Mesodermal cell (in vitro differentiated cells): ENCODE results near the gene BZW1.
"Not testable (repeated sequence)": the region's sequence is repeated elsewhere in the genome, so short reads cannot be mapped to it uniquely, and the experiment has no call there.

ENCODE experiments used
- H3K27ac ChIP-seq: 2 replicates; pipeline ENCODE4 v1.7.0; 2013; ENCODE audit warnings: mild to moderate bottlenecking, low read depth, low read length, moderate library complexity; ENCODE audit not compliant: severe bottlenecking
- H3K36me3 ChIP-seq: 2 replicates; pipeline ENCODE4 v1.7.1; 2013; ENCODE audit warnings: mild to moderate bottlenecking, low read length, moderate library complexity; ENCODE audit not compliant: control insufficient read depth, insufficient read depth
- H3K4me1 ChIP-seq: one replicate; pipeline ENCODE4 v1.7.1; 2013; ENCODE audit warnings: mild to moderate bottlenecking, low read length; ENCODE audit not compliant: insufficient read depth, control insufficient read depth, poor library complexity, severe bottlenecking
- H3K4me3 ChIP-seq: 2 replicates; pipeline ENCODE4 v1.7.0; 2013; ENCODE audit warnings: low read length, control low read depth, mild to moderate bottlenecking; ENCODE audit not compliant: insufficient read depth, poor library complexity, severe bottlenecking; ENCODE audit errors: extremely low read depth
- H3K9me3 ChIP-seq: 2 replicates; pipeline ENCODE4 v1.7.1; 2013; ENCODE audit warnings: mild to moderate bottlenecking, low read length, moderate library complexity; ENCODE audit not compliant: control insufficient read depth
- WGBS, 2 experiments: methylation state at CpG; one replicate each; pipeline ENCODE4 v1.1.5; 2013; ENCODE audit warnings: missing lambda C conversion rate in 2 of 2; ENCODE audit not compliant: insufficient coverage in 2 of 2; 5-methylcytosine and 5-hydroxymethylcytosine counted together

BZW1 gene

DNA sequence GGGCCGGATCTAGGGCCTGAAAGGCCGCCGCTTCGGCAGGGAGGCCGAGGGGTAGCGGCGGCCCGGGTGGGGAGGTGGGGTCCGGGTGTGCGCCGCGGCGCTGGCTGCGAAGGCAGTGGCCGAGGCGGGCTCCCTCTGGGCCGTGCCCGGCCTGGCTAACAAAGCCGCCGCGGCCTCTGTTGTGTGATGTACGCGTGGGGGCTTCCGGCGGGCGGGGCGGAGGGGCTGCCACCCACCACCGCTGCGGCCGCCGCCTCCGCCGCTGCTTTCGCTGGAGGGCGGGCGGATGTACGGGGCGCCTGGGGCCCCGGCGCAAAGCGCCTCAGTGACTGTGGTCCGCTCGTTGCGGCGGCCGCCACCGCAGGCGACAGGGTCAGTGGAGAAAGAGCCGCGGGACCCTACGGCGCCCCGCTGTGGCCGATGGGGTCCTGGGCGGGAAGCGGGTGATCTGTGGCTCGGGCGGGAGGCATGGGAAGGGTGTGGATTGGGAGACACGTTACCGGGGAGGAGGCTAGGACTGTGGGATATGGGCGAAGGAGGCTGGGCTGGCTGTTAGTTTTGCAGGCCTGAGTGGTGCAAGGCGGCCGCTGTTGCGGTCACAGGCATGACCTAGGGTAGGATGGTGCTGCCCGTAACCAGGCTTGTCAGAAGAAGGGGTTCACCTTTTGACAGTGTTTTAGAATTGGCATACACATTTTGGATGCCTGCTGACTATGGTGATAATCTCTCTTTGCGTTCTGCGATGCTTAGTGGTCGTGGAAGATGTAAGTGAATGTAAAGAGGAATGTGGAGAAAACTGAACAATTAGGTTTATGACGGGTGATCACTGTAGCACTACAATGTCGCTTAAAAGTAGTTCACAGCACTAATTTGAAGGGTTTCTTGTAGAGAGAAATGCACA is 662 bp downstream of the BZW1 start:
- H3K27ac ChIP-seq, result peak overlapping the region; percentile 99
- no peaks in the 10 kb centered on the region for H3K9me3 ChIP-seq
- peak overlapping the region; percentile 85 for H3K4me3 ChIP-seq
- peaks cover 32% of the 10 kb centered on the region for H3K36me3 ChIP-seq
- H3K4me1 ChIP-seq, result peaks cover 18% of the 10 kb centered on the region
- WGBS, 2 experiments, result 2 to 4% methylated on average over 34 to 46 of the region's 70 CpGs

DNA sequence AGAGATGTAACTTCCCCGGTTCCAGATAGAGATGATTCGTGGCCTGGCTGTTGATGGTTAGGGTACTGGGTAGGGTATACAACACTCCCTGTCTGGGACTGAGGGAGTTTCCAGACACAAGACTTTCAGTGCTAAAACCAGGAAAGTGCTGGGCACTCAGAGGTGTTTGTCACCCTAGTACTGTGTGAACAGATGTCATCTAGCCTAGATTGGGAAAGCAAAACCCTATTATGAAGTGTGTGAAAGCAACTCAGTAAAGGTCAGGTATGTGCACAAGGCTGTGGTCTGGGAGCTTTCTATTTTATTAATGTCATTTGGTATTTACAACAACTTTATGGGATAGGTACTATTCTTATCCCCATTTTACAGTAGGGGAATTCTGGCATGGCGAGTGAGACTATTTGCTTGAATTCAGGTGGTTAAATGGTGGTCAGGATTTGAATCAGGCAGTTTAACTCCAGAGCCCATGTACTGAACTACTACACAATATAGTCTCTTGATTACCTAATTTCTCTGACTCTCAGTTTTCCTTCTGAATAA is 2.6 kb downstream of the BZW1 start:
- WGBS, 2 experiments, result no CpG with 5 or more reads among the region's 3 CpGs

DNA sequence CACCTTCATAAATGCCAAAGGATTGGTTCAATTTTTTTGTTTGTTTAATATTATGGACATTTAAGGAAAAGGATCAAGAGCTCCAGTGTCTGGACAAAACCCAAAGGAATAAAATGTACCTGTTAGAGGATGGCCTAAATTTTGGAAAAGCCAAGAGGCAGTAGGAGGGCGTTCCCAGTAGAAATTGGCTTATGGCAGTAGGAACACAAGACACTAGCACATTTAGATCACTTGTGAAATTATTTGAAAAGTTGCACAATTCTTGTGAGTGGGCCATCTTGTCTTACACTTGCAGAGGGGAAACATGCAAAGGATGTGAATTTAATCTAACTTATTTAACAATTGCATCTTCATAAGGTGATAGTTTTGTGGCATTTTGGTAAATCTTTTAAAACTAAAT is 3.2 kb downstream of the BZW1 start:
- Histone ChIP-seq H3K27ac (no peak overlapping the region), H3K4me3 (no peak overlapping the region), H3K36me3 (peaks cover 57% of the 10 kb centered on the region), H3K4me1 (peaks cover 25% of the 10 kb centered on the region), H3K9me3 (no peaks in the 10 kb centered on the region)
- WGBS, 2 experiments, result 100% methylated on average over 1 of the region's 1 CpG; no CpG with 5 or more reads in 1 of the 2 experiments

More for the DNA sequence above, 2.6 kb downstream of the BZW1 start:
- Histone ChIP-seq H3K4me1 (peaks cover 25% of the 10 kb centered on the region), H3K9me3 (no peaks in the 10 kb centered on the region), H3K27ac (no peak overlapping the region), H3K36me3 (peaks cover 51% of the 10 kb centered on the region), H3K4me3 (no peak overlapping the region)

DNA sequence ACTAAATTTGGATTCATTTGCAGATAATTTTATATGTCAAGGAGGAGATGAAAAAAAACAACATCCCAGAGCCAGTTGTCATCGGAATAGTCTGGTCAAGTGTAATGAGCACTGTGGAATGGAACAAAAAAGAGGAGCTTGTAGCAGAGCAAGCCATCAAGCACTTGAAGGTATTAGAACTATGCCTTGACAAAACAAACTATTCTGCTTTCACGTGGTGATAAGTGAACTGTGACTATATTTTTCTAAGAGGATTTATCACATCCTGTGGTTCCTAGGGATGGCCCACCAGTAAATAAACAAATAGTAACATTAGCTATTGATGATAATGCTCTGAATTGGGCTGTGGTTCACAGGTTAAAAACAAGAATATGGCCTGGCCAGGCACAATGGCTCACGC is 7.0 kb downstream of the BZW1 start:
- Histone ChIP-seq H3K4me1 (peaks cover 16% of the 10 kb centered on the region), H3K27ac (peak overlapping the region; percentile 79), H3K36me3 (peaks cover 79% of the 10 kb centered on the region)
- H3K4me3 ChIP-seq, H3K9me3 ChIP-seq: not testable (repeated sequence)
- WGBS, 2 experiments, result 100% methylated on average over 1 of the region's 3 CpGs; no CpG with 5 or more reads in 1 of the 2 experiments

DNA sequence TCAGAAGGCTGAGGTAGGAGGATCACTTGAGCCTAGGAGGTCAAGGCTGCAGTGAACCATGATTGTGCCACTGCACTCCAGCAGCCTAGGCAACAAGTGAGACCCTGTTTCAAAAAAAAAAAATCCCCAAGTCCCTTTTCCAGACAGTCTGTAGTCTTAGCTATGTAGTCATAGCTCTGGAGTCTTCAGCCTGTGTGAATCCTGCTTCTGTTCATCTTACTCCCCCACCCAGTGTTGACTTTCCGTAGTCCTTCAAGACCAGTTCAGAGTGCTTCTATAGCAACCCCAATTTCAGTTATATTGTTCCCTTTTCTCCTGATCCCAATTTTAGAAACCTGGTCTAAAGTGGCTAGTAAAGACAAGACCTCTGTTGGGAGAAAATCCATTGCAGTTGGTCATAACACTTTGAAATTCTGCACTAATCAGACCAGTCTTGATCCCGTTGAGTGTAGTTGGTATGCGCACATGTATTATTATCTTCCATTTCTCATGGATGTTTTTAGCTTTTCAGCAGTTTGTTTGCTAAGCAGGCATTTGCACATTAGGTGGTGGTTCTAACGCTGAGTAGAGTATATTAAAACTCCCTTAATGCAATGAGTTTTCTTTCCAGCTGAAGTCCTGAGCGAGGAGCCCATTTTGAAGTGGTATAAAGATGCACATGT is 9.0 kb downstream of the BZW1 start:
- Histone ChIP-seq H3K36me3 (peaks cover 71% of the 10 kb centered on the region), H3K27ac (no peak overlapping the region), H3K9me3 (no peaks in the 10 kb centered on the region), H3K4me1 (peaks cover 7% of the 10 kb centered on the region), H3K4me3 (no peak overlapping the region)
- 100% methylated on average over 2 of the region's 5 CpGs for WGBS, 2 experiments

DNA sequence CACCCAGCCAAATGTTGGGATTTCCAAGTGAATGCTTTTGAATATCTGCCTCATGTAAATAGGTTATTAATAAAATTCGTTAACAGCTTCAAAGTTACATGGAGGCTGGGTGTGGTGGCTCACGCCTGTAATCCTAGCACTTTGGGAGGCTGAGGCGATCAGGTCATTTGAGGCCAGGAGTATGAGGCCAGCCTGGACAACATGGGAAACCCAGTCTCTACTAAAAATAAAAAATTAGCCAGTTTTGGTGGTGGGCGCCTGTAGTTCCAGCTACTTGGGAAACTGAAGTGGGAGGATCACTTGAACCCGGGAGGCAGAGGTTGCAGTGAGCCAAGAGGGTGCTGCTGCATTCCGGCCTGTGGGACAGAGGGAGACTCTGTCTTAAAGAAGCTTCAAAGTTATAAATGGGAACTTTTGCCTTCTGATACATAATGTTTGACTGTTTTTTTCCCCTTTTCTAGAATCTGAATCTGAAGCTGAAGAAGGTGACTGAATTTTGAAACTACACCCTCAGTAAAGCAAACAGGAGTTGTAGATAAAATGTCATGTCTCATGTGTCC is 10.1 kb downstream of the BZW1 start:
- no peak overlapping the region for H3K27ac ChIP-seq
- no peaks in the 10 kb centered on the region for H3K9me3 ChIP-seq
- peaks cover 67% of the 10 kb centered on the region for H3K36me3 ChIP-seq
- 94% methylated on average over 4 to 6 of the region's 6 CpGs for WGBS, 2 experiments
- H3K4me1 ChIP-seq, result peaks cover 7% of the 10 kb centered on the region
- H3K4me3 ChIP-seq, result no peak overlapping the region

DNA sequence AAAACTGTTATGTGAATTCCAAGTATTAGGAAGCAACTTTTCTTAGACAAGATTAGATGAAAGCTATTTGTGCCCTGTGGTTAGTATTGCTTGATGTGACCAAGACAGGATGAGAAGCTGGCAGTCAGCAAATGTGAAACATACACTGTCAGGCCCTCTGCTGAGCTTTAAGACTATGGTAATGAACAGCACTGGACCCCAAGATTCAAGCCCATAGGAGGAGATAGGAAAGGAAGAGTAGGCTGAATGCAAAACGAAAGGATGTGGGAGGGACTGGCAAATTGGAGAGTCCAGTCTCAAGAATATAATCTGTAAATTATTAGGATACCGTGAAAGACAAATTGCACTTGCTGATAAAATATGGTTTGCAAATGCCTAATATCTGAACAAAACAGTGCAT is 16.4 kb downstream of the BZW1 start:
- Histone ChIP-seq H3K27ac (no peak overlapping the region), H3K4me3 (no peak overlapping the region), H3K4me1 (no peaks in the 10 kb centered on the region), H3K9me3 (no peaks in the 10 kb centered on the region), H3K36me3 (peaks cover 14% of the 10 kb centered on the region)
- WGBS, 2 experiments, result 88 to 100% methylated on average over 1 to 2 of the region's 2 CpGs

DNA sequence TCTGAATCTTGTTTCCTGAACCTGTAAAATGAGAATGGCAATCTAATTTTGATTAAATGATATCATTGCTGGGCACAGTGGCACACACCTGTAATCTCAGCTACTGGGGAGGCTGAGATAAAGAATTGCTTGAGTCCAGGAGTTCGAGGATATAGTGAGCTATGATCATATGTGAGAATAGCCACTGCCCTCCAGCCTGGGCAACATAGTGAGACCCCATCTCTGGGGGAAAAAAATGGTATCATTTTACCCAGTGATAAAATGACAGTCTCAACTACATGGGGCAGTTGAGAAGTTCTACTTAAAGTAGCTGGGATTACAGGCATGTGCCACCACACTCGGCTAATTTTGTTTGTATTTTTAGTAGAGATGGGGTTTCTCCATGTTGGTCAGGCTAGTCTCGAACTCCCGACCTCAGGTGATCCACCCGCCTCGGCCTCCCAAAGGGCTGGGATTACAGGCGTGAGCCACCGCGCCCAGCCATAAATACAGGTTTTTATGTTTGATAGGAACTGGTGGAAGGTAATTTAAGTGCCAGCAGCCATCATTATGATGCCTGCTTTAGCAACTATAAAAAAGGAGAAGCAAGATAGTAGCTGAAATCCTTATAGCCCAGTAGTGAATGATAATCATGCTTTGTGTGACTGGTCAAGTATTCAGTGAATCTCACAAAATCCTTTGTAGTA is 17.0 kb downstream of the BZW1 start:
- 91 to 99% methylated on average over 8 to 9 of the region's 9 CpGs for WGBS, 2 experiments
- Histone ChIP-seq H3K4me3 (no peak overlapping the region), H3K36me3 (peaks cover 13% of the 10 kb centered on the region), H3K4me1 (no peaks in the 10 kb centered on the region), H3K27ac (no peak overlapping the region), H3K9me3 (no peaks in the 10 kb centered on the region)

DNA sequence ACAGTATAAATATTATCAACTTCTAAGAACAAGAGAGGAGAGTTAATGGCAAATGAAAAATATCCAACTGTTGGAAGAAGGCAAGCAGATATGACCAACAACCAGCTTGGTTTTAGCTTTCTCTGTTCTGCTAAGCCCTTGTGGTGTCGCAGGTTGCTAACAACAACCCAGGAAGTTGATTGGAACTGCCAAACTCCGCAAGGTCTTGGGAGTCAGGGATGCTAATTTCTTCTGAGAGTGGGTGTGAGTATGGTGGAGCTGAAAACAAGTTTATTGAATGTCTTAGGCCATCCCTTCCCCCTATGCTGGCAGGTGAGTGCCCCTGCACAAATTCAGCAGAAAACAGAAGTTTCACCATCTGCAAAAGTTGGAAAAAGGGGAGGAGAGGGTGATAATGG is 17.5 kb downstream of the BZW1 start:
- no peak overlapping the region for H3K4me3 ChIP-seq
- H3K4me1 ChIP-seq, result no peaks in the 10 kb centered on the region
- WGBS, 2 experiments, result 90 to 100% methylated on average over 2 of the region's 2 CpGs
- peaks cover 8% of the 10 kb centered on the region for H3K36me3 ChIP-seq
- H3K27ac ChIP-seq, result no peak overlapping the region
- H3K9me3 ChIP-seq, result no peaks in the 10 kb centered on the region

DNA sequence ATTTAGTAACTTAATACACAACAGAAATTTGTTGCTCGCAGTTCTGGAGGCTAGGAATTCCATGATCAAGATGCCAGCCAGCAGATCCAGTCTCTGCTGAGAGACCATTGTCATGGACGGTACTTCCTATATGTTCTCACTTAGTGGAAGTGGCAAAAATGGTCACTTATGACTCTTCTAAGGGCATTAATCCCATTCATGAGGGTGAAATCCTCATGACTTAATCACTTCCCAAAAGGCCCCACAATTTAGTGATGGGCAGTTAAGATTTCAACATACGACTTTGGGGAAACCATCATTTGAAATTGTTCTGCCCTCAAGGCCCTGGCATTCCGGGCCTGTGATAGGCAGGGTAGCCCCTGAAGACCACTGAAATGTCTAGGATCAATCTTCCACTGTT is 23.0 kb downstream of the BZW1 start:
- no peaks in the 10 kb centered on the region for H3K4me1 ChIP-seq
- 90 to 97% methylated on average over 3 to 4 of the region's 4 CpGs for WGBS, 2 experiments
- H3K9me3 ChIP-seq, result peaks cover 6% of the 10 kb centered on the region
- H3K4me3 ChIP-seq, result no peak overlapping the region
- no peak overlapping the region for H3K27ac ChIP-seq
- no peaks in the 10 kb centered on the region for H3K36me3 ChIP-seq
